Measurements from ENCODE around the gene RDX. TPM values are rescaled to one million over a fixed set of nuclear protein-coding genes. Genes with fewer than 3 reads are reported as not detected.
"Not testable (repeated sequence)": the region's sequence is repeated elsewhere in the genome, so short reads cannot be mapped to it uniquely, and the experiment has no call there.

RDX gene
- total RNA-seq, 1 donor from 2014 or later, result 77.7 TPM

- DNase-seq (ENCODE audit: low spot score) (no peak), ATAC-seq (no peak)
Measured at GRCh38 chr11:110207123-110207522, 89.3 kb downstream of the RDX start.

- no peak for ATAC-seq
- DNase-seq (ENCODE audit: low spot score), result no peak
Measured at GRCh38 chr11:110200836-110201235, 95.6 kb downstream of the RDX start.

- DNase-seq (ENCODE audit: low spot score), result no peak
Measured at GRCh38 chr11:110200241-110200640, 96.2 kb downstream of the RDX start.

GRCh38 chr11:110199184-110199981 lies 97.0 kb downstream of the RDX start:
- peak; percentile 85 for ATAC-seq

More at GRCh38 chr11:110200241-110200640, 96.2 kb downstream of the RDX start:
- peak; percentile 43 for ATAC-seq

GRCh38 chr11:110198031-110198729 lies 98.2 kb downstream of the RDX start:
- DNase-seq (ENCODE audit: low spot score), result no peak
- no peak for ATAC-seq

More at GRCh38 chr11:110199184-110199981, 97.0 kb downstream of the RDX start:
- DNase-seq (ENCODE audit: low spot score), result peak; percentile 61

GRCh38 chr11:110196884-110197420 lies 99.5 kb downstream of the RDX start:
- ATAC-seq, result no peak

GRCh38 chr11:110196241-110196754 lies 100.1 kb downstream of the RDX start:
- no peak for DNase-seq (ENCODE audit: low spot score)

More at GRCh38 chr11:110196884-110197420, 99.5 kb downstream of the RDX start:
- no peak for DNase-seq (ENCODE audit: low spot score)

GRCh38 chr11:110194211-110194766 lies 102.1 kb downstream of the RDX start:
- not testable (repeated sequence) for ATAC-seq; DNase-seq (ENCODE audit: low spot score)

More at GRCh38 chr11:110196241-110196754, 100.1 kb downstream of the RDX start:
- no peak for ATAC-seq

- not testable (repeated sequence) for DNase-seq (ENCODE audit: low spot score); ATAC-seq
Measured at GRCh38 chr11:110192604-110193282, 103.7 kb downstream of the RDX start.

GRCh38 chr11:110190885-110191284 lies 105.5 kb downstream of the RDX start:
- DNase-seq (ENCODE audit: low spot score), result no peak

GRCh38 chr11:110187731-110188130 lies 108.7 kb downstream of the RDX start:
- no peak for ATAC-seq
- DNase-seq (ENCODE audit: low spot score), result no peak

More at GRCh38 chr11:110190885-110191284, 105.5 kb downstream of the RDX start:
- no peak for ATAC-seq

GRCh38 chr11:110186867-110187266 lies 109.5 kb downstream of the RDX start:
- ATAC-seq (no peak), DNase-seq (ENCODE audit: low spot score) (no peak)

GRCh38 chr11:110186456-110186855 lies 110.0 kb downstream of the RDX start:
- ATAC-seq, result no peak
- no peak for DNase-seq (ENCODE audit: low spot score)

GRCh38 chr11:110185599-110185998 lies 110.8 kb downstream of the RDX start:
- no peak for ATAC-seq
- no peak for DNase-seq (ENCODE audit: low spot score)

- no peak for ATAC-seq
- no peak for DNase-seq (ENCODE audit: low spot score)
Measured at GRCh38 chr11:110185121-110185591, 111.3 kb downstream of the RDX start.

GRCh38 chr11:110184456-110184855 lies 112.0 kb downstream of the RDX start:
- ATAC-seq, result no peak
- DNase-seq (ENCODE audit: low spot score), result no peak

GRCh38 chr11:110182886-110183285 lies 113.5 kb downstream of the RDX start:
- ATAC-seq (no peak), DNase-seq (ENCODE audit: low spot score) (no peak)

- DNase-seq (ENCODE audit: low spot score) (no peak), ATAC-seq (no peak)
Measured at GRCh38 chr11:110179064-110179463, 117.3 kb downstream of the RDX start.

GRCh38 chr11:110177086-110177456 lies 119.3 kb downstream of the RDX start:
- no peak for DNase-seq (ENCODE audit: low spot score)
- no peak for ATAC-seq

GRCh38 chr11:110176366-110177085 lies 119.9 kb downstream of the RDX start:
- no peak for DNase-seq (ENCODE audit: low spot score)
- no peak for ATAC-seq
